ENCODE results near the gene CSNK2A2.

- TF ChIP-seq CTCF (IDR thresholded peaks at IDR 0.05 in 2 of 3, conservative IDR thresholded peaks at IDR 0.05 in 1 of 3; ENCODE audit: control insufficient read depth in 2 of 3, extremely low read depth in 1 of 3, insufficient read depth in 1 of 3, low read depth in 3 of 3, low read length in 3 of 3) (no peak), FOXM1 (IDR thresholded peaks at IDR 0.05; ENCODE audit: low read depth, low read length) (no peak), MXI1 (IDR thresholded peaks at IDR 0.05; ENCODE audit: low read depth, low read length) (no peak), HDAC6 (IDR thresholded peaks at IDR 0.05; ENCODE audit: unreplicated experiment) (no peak), RAD21 (IDR thresholded peaks at IDR 0.05; ENCODE audit: insufficient read depth, low read depth, low read length) (no peak), EED (IDR thresholded peaks at IDR 0.05; ENCODE audit: low read depth) (no peak), SP1 (IDR thresholded peaks at IDR 0.05; ENCODE audit: low read depth, low read length) (no peak), ZNF274 (IDR thresholded peaks at IDR 0.05; ENCODE audit: insufficient read depth, insufficient read length) (no peak), ESRRA (IDR thresholded peaks at IDR 0.05; ENCODE audit: low read length) (no peak), JUND (IDR thresholded peaks at IDR 0.05; ENCODE audit: low read depth, low read length) (no peak), FOS (IDR thresholded peaks at IDR 0.05; ENCODE audit: borderline replicate concordance, extremely low read depth, insufficient read length) (no peak), SIN3A (IDR thresholded peaks at IDR 0.05; ENCODE audit: low read depth, low read length) (no peak), JUNB (IDR thresholded peaks at IDR 0.05) (no peak)
Observed at GRCh38 chr16:58196898-58197313, 1.0 kb downstream of the CSNK2A2 start.

Data from GM12878 (cell line).